Adrenal gland (tissue), 12 donors: ENCODE measurements around the gene SURF6. TPM values are rescaled to one million over a fixed set of nuclear protein-coding genes. Genes with fewer than 3 reads are reported as not detected.
A peak's percentile ranks its signal among the peaks of the same experiment; 100 is the strongest.
"Not testable (repeated sequence)": the region's sequence is repeated elsewhere in the genome, so short reads cannot be mapped to it uniquely, and the experiment has no call there.

Experiments
- DNase-seq, 7 donors: peaks; one replicate each; pipeline ENCODE4 v3.0.0-alpha.2; 2019 to 2020
- H3K27ac ChIP-seq, 5 donors: fragments of 200-600 bp; sonication (generic) in 4 of 5; 1 replicate in 3 of 5; 2 replicates in 2 of 5; pipeline versions ENCODE4 v1.5.1 to v1.8.0; 2016 to 2020; ENCODE audit warnings: mild to moderate bottlenecking in 1 of 5
- H3K27me3 ChIP-seq: fragments of 200-600 bp; 2 replicates; pipeline ENCODE4 v1.8.0; 2021
- H3K36me3 ChIP-seq, 2 donors: fragments of 200-600 bp; replicated peaks in 1 of 2; 1 replicate in 1 of 2; 2 replicates in 1 of 2; pipeline versions ENCODE4 v1.5.1 to v1.8.0; 2018 to 2022
- H3K4me1 ChIP-seq, 2 donors: fragments of 200-600 bp; replicated peaks in 1 of 2; 1 replicate in 1 of 2; 2 replicates in 1 of 2; pipeline versions ENCODE4 v1.5.1 to v1.8.0; 2018 to 2021
- H3K4me3 ChIP-seq, 4 donors: fragments of 200-600 bp; sonication (generic) in 3 of 4; one replicate each; pipeline ENCODE4 v1.5.1; 2016 to 2018
- H3K9me3 ChIP-seq, 3 donors: fragments of 200-600 bp; sonication (generic) in 1 of 3; replicated peaks in 1 of 3; 1 replicate in 2 of 3; 2 replicates in 1 of 3; pipeline versions ENCODE4 v1.5.1 to v1.8.0; 2016 to 2021
- POLR2A ChIP-seq, 2 donors: fragments of 450-650 bp; IDR thresholded peaks; one replicate each; pipeline ENCODE4 v1.6.1; 2017; ENCODE audit warnings: antibody characterized with exemption in 2 of 2, mild to moderate bottlenecking in 2 of 2, moderate library complexity in 1 of 2
- WGBS, 4 donors: extraction: QIAGEN DNeasy Blood & Tissue Kit in 2 of 4; methylation state at CpG; one replicate each; pipeline versions ENCODE4 v1.1.5 to v1.1.7; 2013 to 2017; 5-methylcytosine and 5-hydroxymethylcytosine counted together
- intact Hi-C, 2 donors: fragments of 100-400 bp; cut with DNase I; formaldehyde crosslinking; loops; one replicate each; pipeline versions ENCODE4 v1.14.1 to v1.15.0; 2022 to 2023
- polyA plus RNA-seq, 3 donors: library from polyadenylated mRNA; stranded (reverse); fragments of 200-250 nt in 2 of 3; fragments of 350-450 nt in 1 of 3; fragmentation: Illumina TruSeq in 1 of 3; extraction: RNeasy Lipid Tissue Mini Kit (QIAGEN cat#74804) in 1 of 3; gene quantifications; one replicate each; pipeline ENCODE4 v1.2.3, GENCODE V29; 2013 to 2014
- total RNA-seq, 9 donors: library from RNA; depleted of rRNA in 4 of 9; stranded (reverse); fragments of >200 nt in 4 of 9; fragments of 120-200 nt in 1 of 9; fragmentation: NEBNext Ultra II Directional in 1 of 9; extraction: Animal tissue kit (Norgen Biotek cat#: 25700) in 1 of 9; gene quantifications; one replicate each; pipeline versions ENCODE4 v1.1.0 to v1.2.4, GENCODE V29; 2013 to 2023
- TF ChIP-seq, protein P1 (sequence below), 6 experiments: fragments of 450-650 bp in 4 of 6; fragments of 200-600 bp in 2 of 6; sonication (generic) in 1 of 6; IDR thresholded peaks; 1 replicate in 5 of 6; 2 replicates in 1 of 6; pipeline versions ENCODE4 v1.5.1 to v1.8.0; 2016 to 2021; ENCODE audit warnings: antibody characterized with exemption in 6 of 6, mild to moderate bottlenecking in 2 of 6, moderate library complexity in 1 of 6
- donor health status: healthy with polysubstance abuse.
- donor health status: Bipolar disorder and iron deficiency.
- donor health status: DM: yes; HTN: yes; CAD: no.
- donor health status: DM: no; HTN: no; CAD: no.
- donor health status: DM: no; HTN: no; CAD: no.
- donor health status: DM: yes; HTN: yes; CAD: no.

Gene SURF6
- total and polyA plus RNA-seq, 12 donors = 6.2 to 42.2 (median 23.1) TPM

DNA sequence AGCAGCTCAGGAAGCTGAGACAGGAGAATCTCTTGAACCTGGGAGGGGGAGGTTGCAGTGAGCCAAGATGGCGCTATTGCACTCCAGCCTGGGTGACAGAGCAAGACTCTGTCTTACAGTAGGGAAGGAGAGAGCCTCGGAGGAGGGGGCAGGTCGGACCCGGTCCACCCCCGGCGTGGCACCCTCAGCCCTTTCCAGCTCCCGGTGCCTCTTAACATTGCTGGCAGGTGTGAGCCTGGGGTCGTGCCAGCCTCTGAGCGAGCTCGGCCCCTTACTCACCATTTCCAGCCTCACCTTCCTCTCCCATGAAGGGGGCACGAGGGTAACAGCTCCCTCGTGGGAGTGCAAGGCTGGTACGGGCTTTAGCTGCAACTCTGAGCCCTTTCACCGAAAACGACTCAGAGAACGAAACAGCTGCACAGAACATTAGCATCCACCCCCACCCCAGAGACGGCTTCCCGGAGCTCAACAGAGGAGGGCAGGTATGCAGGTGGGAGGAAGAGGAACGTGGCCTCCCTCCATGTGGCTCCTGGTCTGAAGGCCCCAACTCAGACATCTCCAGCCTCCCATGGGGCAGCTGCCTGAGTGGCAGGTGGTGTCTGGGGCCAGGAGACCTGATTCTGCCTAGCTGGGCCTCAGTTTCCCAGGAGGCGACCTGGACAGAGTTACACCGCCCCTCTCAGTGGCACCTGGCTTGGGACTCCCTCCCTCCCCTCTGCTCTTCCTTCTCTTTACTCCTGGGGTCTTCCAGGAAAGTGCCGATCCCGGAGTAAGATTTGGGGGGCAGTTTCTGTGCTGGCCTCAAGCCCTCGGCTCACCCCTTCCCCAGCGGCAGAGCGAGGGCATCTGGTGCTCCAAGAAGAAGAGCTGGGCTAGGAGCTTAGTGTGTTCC, 32.5 kb downstream of the SURF6 start:
- H3K27me3 ChIP-seq = no peaks in the 10 kb centered on the region
- no peaks in the 10 kb centered on the region for H3K9me3 ChIP-seq
- TF ChIP-seq, protein P1, sequence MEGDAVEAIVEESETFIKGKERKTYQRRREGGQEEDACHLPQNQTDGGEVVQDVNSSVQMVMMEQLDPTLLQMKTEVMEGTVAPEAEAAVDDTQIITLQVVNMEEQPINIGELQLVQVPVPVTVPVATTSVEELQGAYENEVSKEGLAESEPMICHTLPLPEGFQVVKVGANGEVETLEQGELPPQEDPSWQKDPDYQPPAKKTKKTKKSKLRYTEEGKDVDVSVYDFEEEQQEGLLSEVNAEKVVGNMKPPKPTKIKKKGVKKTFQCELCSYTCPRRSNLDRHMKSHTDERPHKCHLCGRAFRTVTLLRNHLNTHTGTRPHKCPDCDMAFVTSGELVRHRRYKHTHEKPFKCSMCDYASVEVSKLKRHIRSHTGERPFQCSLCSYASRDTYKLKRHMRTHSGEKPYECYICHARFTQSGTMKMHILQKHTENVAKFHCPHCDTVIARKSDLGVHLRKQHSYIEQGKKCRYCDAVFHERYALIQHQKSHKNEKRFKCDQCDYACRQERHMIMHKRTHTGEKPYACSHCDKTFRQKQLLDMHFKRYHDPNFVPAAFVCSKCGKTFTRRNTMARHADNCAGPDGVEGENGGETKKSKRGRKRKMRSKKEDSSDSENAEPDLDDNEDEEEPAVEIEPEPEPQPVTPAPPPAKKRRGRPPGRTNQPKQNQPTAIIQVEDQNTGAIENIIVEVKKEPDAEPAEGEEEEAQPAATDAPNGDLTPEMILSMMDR (IDR thresholded peaks at IDR 0.05) = no peak
- TF ChIP-seq POLR2A (IDR thresholded peaks at IDR 0.05) = no peak
- DNase-seq = peak in 2 of 7 donors; percentile 4 to 15
- WGBS, 4 donors = 72 to 84% (median 77%) methylated on average over 18 to 26 of the region's 26 CpGs
- no peaks in the 10 kb centered on the region for H3K4me1 ChIP-seq
- no peak overlapping the region for H3K27ac ChIP-seq
- no peaks in the 10 kb centered on the region for H3K36me3 ChIP-seq
- no peak overlapping the region for H3K4me3 ChIP-seq
- intact Hi-C loops = no loop called here

DNA sequence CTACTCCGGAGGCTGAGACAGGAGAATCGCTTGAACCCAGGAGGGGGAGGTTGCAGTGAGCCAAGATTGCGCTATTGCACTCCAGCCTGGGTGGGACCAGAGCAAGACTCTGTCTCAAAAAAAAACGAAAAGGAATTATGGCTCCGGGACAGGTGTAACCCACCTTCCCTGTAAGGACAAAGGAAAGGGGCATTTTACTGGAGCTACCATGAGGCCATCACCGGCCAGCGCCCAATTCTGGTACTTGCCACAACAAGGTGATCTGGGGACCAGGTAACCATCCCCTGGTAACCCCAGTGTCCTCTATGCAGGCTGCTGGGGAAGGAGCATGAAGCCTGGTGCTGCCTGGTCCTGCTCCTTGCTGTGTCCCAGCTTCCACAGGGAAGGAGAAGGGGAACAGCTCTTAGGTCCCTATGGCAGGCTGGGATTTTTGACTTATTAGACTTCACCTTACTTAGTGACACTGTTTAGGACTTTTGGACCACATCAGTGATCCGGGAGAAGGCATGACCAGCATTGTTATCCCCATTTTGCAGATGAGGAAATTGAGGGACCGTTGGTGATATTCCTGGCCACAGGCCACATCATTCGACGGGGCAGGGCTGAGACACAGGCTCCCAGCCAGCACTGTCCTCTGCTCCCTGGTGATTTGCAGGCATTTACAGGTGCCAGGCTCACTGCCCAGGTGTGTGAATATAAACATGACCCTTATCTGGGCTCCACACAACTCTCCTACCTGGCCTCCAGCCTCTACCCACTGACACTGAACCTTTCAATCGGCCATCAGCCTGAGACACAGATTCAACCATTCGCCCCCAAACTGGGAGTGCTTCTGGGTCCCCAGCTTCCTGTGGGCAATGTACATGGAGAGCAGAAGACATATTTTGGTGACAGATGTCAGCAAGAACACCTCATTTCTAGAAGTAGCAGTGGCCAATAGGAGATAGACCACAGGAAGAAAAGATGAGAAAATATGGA, 34.4 kb downstream of the SURF6 start:
- H3K9me3 ChIP-seq = no peaks in the 10 kb centered on the region
- H3K27me3 ChIP-seq = no peaks in the 10 kb centered on the region
- 84 to 93% (median 85%) methylated on average over 11 to 13 of the region's 13 CpGs for WGBS, 4 donors
- no peaks in the 10 kb centered on the region for H3K36me3 ChIP-seq
- H3K4me1 ChIP-seq = no peaks in the 10 kb centered on the region
- H3K4me3 ChIP-seq = no peak overlapping the region
- intact Hi-C loops = no loop called here
- H3K27ac ChIP-seq = no peak overlapping the region
- no peak for TF ChIP-seq POLR2A (IDR thresholded peaks at IDR 0.05)
- TF ChIP-seq, protein P1 (IDR thresholded peaks at IDR 0.05) = no peak
- peak in 2 of 7 donors; percentile 4 to 20 for DNase-seq

DNA sequence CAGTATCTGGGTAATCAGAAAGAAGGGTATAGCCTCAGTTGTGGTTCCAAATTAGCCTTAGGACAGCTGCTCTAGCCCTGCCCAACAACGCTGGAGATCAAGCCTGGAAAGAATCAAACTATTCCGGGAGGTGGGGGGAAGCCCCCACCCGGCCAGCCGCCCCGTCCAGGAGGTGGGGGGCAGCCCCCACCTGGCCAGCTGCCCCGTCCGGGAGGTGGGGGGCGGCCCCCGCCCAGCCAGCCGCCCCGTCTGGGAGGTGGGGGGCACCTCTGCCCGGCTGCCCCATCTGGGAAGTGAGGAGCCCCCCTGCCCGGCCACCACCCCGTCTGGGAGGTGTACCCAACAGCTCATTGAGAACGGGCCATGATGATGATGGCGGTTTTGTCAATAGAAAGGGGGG, 36.0 kb downstream of the SURF6 start:
- H3K9me3 ChIP-seq, H3K4me3 ChIP-seq, H3K4me1 ChIP-seq, intact Hi-C loops, H3K27me3 ChIP-seq, H3K27ac ChIP-seq, H3K36me3 ChIP-seq: not testable (repeated sequence)
- DNase-seq = peak in 1 of 7 donors; percentile 4
- 75 to 80% (median 77%) methylated on average over 9 to 16 of the region's 16 CpGs for WGBS, 4 donors

DNA sequence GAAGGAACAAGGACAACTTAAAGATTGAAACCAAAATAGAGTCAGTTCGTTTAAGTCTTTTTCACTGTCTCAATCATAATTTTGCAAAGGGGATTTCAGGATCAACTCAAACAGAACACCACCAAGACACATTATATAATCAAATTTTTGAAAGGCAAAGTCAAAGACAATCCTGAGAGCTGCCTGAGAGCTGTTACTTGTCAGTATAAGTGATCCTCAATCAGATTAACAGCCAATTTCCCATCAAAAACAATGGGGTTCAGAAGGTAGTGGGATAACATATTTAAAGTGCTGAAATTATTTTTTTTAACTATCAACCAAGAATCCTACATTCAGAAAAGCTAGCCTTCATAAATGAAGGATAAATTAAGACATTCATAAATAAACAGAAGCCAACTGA, 41.7 kb downstream of the SURF6 start:
- Histone ChIP-seq H3K27me3 (no peaks in the 10 kb centered on the region), H3K4me3 (no peak overlapping the region), H3K36me3 (no peaks in the 10 kb centered on the region), H3K27ac (no peak overlapping the region), H3K9me3 (peaks cover 0 to 7% (median 0%) of the 10 kb centered on the region in 3 donors), H3K4me1 (no peaks in the 10 kb centered on the region)
- TF ChIP-seq, protein P1 (IDR thresholded peaks at IDR 0.05) = no peak
- no peak for TF ChIP-seq POLR2A (IDR thresholded peaks at IDR 0.05)
- intact Hi-C loops = no loop called here
- DNase-seq = no peak
- 41 to 54% (median 52%) methylated on average over 1 of the region's 1 CpG for WGBS, 4 donors
